Activated naive CD8-positive, alpha-beta T cell treated with anti-CD3 and anti-CD28 coated beads, Interleukin-2, amount 10 ng/mL, durations not matched to agents 7 days and 5 days (primary cell): ENCODE data around the gene RAB13. TPM values are rescaled to one million over a fixed set of nuclear protein-coding genes. Genes with fewer than 3 reads are reported as not detected.
A peak's percentile ranks its signal among the peaks of the same experiment; 100 is the strongest.

Experiments
- ATAC-seq: fragments of 150-1000 bp; cut with Tn5 transposase; one replicate; pipeline ENCODE4 v1.10.0; 2021; ENCODE audit warnings: low read depth, moderate library complexity
- POLR2A ChIA-PET: fragments of 350-600 bp; sonication (Branson Sonifier 250); formaldehyde crosslinking; loops from one replicate; lab custom pipeline; 2021; ENCODE audit warnings: antibody characterized with exemption; lab: Charles Lee
- DNase-seq: peaks from one replicate; pipeline ENCODE4 v3.0.0; 2021
- H3K27ac Mint-ChIP-seq: one replicate; pipeline ENCODE4 v1.8.0; 2022; ENCODE audit warnings: mild to moderate bottlenecking, mixed read lengths
- H3K27me3 Mint-ChIP-seq: one replicate; pipeline ENCODE4 v1.8.0; 2022; ENCODE audit warnings: mild to moderate bottlenecking, moderate library complexity, mixed read lengths
- H3K36me3 Mint-ChIP-seq: one replicate; pipeline ENCODE4 v1.8.0; 2021; ENCODE audit warnings: mild to moderate bottlenecking, mixed read lengths
- H3K4me1 Mint-ChIP-seq: one replicate; pipeline ENCODE4 v1.8.0; 2021; ENCODE audit warnings: mixed read lengths
- H3K4me3 Mint-ChIP-seq: one replicate; pipeline ENCODE4 v1.8.0; 2022; ENCODE audit warnings: mild to moderate bottlenecking, moderate library complexity, mixed read lengths
- H3K9me3 Mint-ChIP-seq: one replicate; pipeline ENCODE4 v1.8.0; 2021; ENCODE audit warnings: mixed read lengths
- total RNA-seq, 2 experiments: library from RNA; stranded (reverse); gene quantifications; one replicate each; pipeline ENCODE4 v1.2.3, GENCODE V29; 2021

RAB13 gene
- total RNA-seq, 2 experiments from 2014 or later = 7.5 to 8.0 TPM

GRCh38 chr1:153973071-153973470, 13.1 kb downstream of the RAB13 start:
- Mint-ChIP-seq H3K9me3 (no peaks in the 10 kb centered on the region), H3K4me3 (no peak overlapping the region), H3K36me3 (peaks cover 21% of the 10 kb centered on the region), H3K4me1 (peaks cover 50% of the 10 kb centered on the region), H3K27ac (peak overlapping the region; percentile 7), H3K27me3 (no peaks in the 10 kb centered on the region)
- DNase-seq (no peak), ATAC-seq (no peak)
- POLR2A ChIA-PET = interaction anchor here (0.6 to 2.0 kb wide), 3 partner anchors 15 to 326 kb away, joined by 3 to 5 read pairs (median 3); partner anchors contain the start of gene CRTC2

DNA sequence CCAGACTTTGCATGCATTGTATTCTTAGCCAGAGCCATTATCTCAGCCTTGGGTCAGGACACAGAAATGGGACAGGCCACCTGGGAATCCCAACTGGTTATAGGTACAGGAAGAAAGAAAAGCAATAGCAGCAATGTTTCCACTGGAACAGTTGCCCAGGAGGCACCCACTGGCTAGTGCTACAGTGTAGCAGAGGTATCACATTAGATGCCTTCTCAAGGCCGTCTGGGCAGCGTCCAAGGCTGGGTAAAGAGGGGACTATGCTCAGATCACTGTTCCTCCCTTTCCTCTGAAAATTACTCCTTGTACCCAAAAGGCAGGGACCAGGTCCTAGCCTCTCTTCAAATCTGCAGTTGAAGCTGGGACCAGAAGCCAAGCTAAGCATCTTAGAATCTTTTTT, 15.8 kb downstream of the RAB13 start:
- no peak overlapping the region for H3K27ac Mint-ChIP-seq
- DNase-seq (no peak), ATAC-seq (no peak)
- H3K4me3 Mint-ChIP-seq = no peak overlapping the region
- H3K27me3 Mint-ChIP-seq = no peaks in the 10 kb centered on the region
- H3K36me3 Mint-ChIP-seq = peaks cover 13% of the 10 kb centered on the region
- POLR2A ChIA-PET = interaction anchor here (0.6 kb wide), 2 partner anchors 184 to 195 kb away, joined by 3 to 4 read pairs; partner anchors contain the start of gene SLC27A3
- peaks cover 56% of the 10 kb centered on the region for H3K4me1 Mint-ChIP-seq
- H3K9me3 Mint-ChIP-seq = no peaks in the 10 kb centered on the region

DNA sequence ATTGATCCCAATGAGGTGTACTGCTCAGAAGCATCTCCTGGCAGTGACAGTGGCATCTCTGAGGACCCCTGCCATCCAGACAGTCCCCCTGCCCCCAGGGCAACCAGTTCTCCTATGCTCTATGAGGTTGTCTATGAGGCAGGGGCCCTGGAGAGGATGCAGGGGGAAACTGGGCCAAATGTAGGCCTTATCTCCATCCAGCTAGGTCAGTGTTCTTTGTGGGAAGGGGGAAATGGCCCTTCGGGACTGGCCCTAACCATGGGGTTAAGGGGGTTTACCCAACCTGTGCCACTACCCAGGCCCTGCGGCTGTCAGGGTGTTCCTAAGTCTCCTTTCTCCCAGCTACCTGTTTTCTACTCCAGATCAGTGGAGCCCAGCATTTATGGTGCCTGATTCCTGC, 17.2 kb downstream of the RAB13 start:
- ATAC-seq (no peak), DNase-seq (no peak)
- Mint-ChIP-seq H3K27me3 (no peaks in the 10 kb centered on the region), H3K4me1 (peaks cover 51% of the 10 kb centered on the region), H3K9me3 (no peaks in the 10 kb centered on the region), H3K4me3 (peak overlapping the region; percentile 28), H3K27ac (no peak overlapping the region), H3K36me3 (peaks cover 9% of the 10 kb centered on the region)
- POLR2A ChIA-PET = interaction anchor here (1.3 to 4.1 kb wide), 5 partner anchors 8 to 46 kb away, joined by 3 to 100 read pairs (median 29); partner anchors contain the start of genes DENND4B, GATAD2B, JTB and RAB13

GRCh38 chr1:153968408-153968807, 17.7 kb downstream of the RAB13 start:
- DNase-seq = no peak
- H3K27ac Mint-ChIP-seq = peak overlapping the region; percentile 95
- POLR2A ChIA-PET = interaction anchor here (1.2 to 4.1 kb wide), 8 partner anchors 9 to 193 kb away, joined by 3 to 100 read pairs (median 27); partner anchors contain the start of genes DENND4B, GATAD2B, JTB and RAB13
- no peaks in the 10 kb centered on the region for H3K9me3 Mint-ChIP-seq
- peak overlapping the region; percentile 96 for H3K4me3 Mint-ChIP-seq
- ATAC-seq = no peak
- peaks cover 52% of the 10 kb centered on the region for H3K4me1 Mint-ChIP-seq
- H3K36me3 Mint-ChIP-seq = peaks cover 5% of the 10 kb centered on the region
- H3K27me3 Mint-ChIP-seq = no peaks in the 10 kb centered on the region

- no peak for ATAC-seq
- peak overlapping the region; percentile 96 for H3K4me3 Mint-ChIP-seq
- no peaks in the 10 kb centered on the region for H3K9me3 Mint-ChIP-seq
- peaks cover 50% of the 10 kb centered on the region for H3K4me1 Mint-ChIP-seq
- no peak for DNase-seq
- POLR2A ChIA-PET = interaction anchor here (0.7 to 4.1 kb wide), 16 partner anchors 9 to 452 kb away, joined by 3 to 100 read pairs (median 6); partner anchors contain the start of genes CHTOP, CRTC2, DENND4B and GATAD2B
- peaks cover 3% of the 10 kb centered on the region for H3K36me3 Mint-ChIP-seq
- no peaks in the 10 kb centered on the region for H3K27me3 Mint-ChIP-seq
- H3K27ac Mint-ChIP-seq = peak overlapping the region; percentile 95
Observed at GRCh38 chr1:153968000-153968363, 18.2 kb downstream of the RAB13 start.

GRCh38 chr1:153967107-153967999, 18.8 kb downstream of the RAB13 start, which contains the start of gene CREB3L4:
CREB3L4 (plus strand) TSS chr1:153967902; CDS start chr1:153968526, 624 bp downstream.
- peak within 1 kb of the TSS; percentile 96 for H3K4me3 Mint-ChIP-seq
- H3K27ac Mint-ChIP-seq = peak within 1 kb of the TSS; percentile 95
- H3K27me3 Mint-ChIP-seq = no peaks in the 10 kb centered on the region
- no peaks in the 10 kb centered on the region for H3K9me3 Mint-ChIP-seq
- peaks cover 3% of the 10 kb centered on the region for H3K36me3 Mint-ChIP-seq
- ATAC-seq (peak; percentile 87), DNase-seq (peak; percentile 80)
- peaks cover 51% of the 10 kb centered on the region for H3K4me1 Mint-ChIP-seq
- POLR2A ChIA-PET = interaction anchor here (0.7 to 4.1 kb wide), 18 partner anchors 9 to 451 kb away, joined by 3 to 100 read pairs (median 4); partner anchors contain the start of genes CHTOP, CRTC2, DENND4B and GATAD2B

DNA sequence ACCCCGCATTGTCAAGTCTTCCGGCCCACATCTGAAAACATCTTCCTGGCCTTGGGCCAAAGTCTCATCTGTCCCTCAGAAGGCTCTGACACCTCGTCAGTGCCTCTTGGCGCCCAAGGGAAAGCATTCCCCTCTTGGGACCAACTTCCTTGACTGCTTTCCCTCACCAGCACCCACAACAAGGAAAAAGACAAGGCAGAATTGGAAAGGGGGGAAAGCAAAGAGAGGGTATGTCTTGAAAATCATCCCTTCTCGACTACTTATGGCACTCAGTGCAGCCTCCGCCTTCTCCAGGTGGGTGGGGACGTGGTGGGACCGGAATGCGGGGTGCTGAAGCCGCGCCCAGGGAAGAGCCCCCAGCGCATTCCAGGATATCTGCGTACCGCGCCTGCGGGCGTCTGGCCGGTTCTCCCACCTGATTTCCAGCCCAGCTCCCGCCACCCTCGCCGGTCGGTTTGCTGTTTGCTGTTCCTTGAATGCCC, 22.2 kb downstream of the RAB13 start:
- Mint-ChIP-seq H3K27ac (peak overlapping the region; percentile 91), H3K9me3 (no peaks in the 10 kb centered on the region), H3K27me3 (no peaks in the 10 kb centered on the region), H3K4me3 (peak overlapping the region; percentile 91), H3K4me1 (peaks cover 51% of the 10 kb centered on the region), H3K36me3 (peaks cover 7% of the 10 kb centered on the region)
- POLR2A ChIA-PET = interaction anchor here (0.6 to 3.2 kb wide), 8 partner anchors 10 to 236 kb away, joined by 3 to 31 read pairs (median 4); partner anchors contain the start of genes INTS3, JTB and RPS27
- ATAC-seq = no peak
- DNase-seq = no peak

DNA sequence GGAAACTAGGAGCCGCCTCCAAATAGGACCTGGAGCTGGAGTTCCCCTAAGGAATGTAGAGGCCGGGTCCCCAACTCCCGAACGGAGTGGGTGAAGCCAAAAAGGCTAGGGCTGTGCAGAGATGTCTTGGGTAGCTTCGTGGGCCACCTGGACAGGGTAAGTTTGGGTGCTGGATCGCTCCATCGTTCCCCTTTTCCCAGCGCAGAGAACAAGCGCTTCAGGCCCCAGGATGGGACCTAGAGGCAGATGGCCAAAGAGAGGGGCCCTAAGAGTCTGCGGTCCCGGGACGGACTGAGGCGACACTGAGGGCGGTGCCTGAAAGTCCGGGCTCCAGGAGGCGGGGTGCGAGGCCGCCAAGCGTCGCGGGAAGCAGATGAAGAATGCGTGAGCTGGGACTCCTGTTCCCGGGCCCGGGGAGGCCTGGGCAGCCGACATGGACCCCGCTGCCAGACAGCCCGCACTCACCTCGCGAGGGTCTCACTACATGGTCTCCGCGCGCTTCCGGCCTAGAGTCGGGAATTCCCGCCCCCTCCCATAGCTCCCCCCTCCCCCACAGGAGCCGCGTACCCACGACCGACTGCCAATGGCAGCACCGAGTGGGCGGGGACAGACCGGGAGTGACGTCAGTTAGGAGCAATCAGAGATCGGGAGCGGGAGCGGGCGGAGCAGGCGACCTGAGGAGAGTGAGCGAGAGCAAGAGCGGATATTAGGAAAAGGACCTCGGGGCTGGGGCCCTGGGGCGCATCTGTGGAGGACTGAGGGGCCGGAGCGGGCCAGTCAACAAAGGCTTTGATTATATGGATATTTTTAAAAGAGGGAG, 22.9 kb downstream of the RAB13 start, which contains the start of gene SLC39A1:
SLC39A1 (minus strand) TSS at position 508 of the 820 bp plus-strand sequence. CDS start 822 bp downstream, outside the sequence.
- Mint-ChIP-seq H3K27ac (peak within 1 kb of the TSS; percentile 91), H3K9me3 (no peaks in the 10 kb centered on the region), H3K4me1 (peaks cover 49% of the 10 kb centered on the region), H3K27me3 (no peaks in the 10 kb centered on the region), H3K36me3 (peaks cover 7% of the 10 kb centered on the region), H3K4me3 (peak within 1 kb of the TSS; percentile 91)
- DNase-seq = peak; percentile 94
- peak; percentile 61 for ATAC-seq
- POLR2A ChIA-PET = interaction anchor here (0.6 to 3.2 kb wide), 14 partner anchors 9 to 235 kb away, joined by 3 to 31 read pairs (median 4); partner anchors contain the start of genes DENND4B, GATAD2B, INTS3 and JTB

DNA sequence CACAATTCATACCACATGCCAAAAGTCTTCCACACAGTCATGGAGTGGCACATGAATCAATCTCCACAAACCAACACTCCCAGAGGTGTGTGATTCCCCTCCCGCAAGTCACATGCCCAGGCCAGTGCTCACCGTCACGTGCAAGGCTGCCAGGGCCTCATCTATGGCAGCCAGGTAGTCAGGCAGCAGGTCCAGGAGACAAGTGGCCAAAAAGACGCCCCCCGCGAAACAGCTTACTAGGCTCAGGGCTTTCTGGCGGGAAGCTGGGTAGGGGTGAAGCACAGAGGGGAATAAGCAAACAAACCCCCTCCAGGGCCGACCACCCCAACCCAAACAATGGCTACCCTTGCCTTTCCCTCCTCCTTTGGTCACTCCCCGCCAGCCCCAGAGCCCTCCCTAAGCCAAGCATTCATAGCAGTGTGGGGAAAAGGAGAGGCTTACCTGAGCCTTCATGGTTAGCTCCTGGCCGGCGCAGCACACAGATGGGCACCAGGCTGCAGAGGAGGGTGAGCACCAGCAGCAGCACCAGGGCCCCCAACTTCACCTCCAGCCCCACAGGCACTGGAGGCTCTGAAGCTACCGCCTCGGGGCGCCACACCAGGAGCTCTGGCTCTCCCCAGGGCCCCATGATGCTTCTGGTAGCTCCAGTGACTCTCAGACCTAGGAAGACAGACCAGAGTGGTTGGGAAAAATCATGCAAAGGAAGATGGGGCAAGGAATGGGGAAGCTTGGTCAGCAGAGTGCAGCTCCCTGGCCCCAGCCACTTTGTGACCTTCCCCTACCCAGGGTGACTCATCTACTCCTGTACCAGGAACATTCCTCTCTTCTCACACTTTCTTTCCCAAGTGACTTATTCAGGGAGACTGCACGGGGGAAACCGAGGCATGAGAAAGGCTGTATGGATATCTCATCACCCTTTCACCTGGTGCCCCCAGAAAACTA, 23.8 kb downstream of the RAB13 start:
- peak overlapping the region; percentile 91 for H3K27ac Mint-ChIP-seq
- no peak for DNase-seq
- H3K9me3 Mint-ChIP-seq = no peaks in the 10 kb centered on the region
- ATAC-seq = no peak
- peak overlapping the region; percentile 91 for H3K4me3 Mint-ChIP-seq
- peaks cover 7% of the 10 kb centered on the region for H3K36me3 Mint-ChIP-seq
- H3K27me3 Mint-ChIP-seq = no peaks in the 10 kb centered on the region
- peaks cover 46% of the 10 kb centered on the region for H3K4me1 Mint-ChIP-seq
- POLR2A ChIA-PET = interaction anchor here (0.6 to 3.2 kb wide), 15 partner anchors 8 to 235 kb away, joined by 3 to 31 read pairs (median 3); partner anchors contain the start of genes DENND4B, GATAD2B, INTS3 and JTB

DNA sequence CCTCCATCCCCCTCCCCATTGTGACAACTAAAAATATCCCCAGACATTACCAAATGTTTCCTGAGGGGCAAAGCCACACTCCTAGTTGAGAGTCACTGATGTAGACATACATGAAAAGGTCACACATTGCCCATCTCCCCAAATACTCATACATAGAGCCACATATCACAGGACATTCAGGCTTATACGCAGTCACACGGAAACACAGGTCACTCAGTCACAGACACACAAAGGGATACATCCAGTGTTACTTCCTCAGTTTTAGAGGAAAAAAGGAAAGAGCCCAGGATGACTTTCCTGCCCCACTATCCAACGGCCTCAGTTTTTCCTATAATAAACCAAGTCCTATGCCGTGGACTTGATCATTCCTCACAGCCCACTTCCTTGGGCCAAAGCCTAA, 24.7 kb downstream of the RAB13 start:
- H3K4me1 Mint-ChIP-seq = peaks cover 49% of the 10 kb centered on the region
- peaks cover 10% of the 10 kb centered on the region for H3K36me3 Mint-ChIP-seq
- no peak for DNase-seq
- no peaks in the 10 kb centered on the region for H3K27me3 Mint-ChIP-seq
- H3K9me3 Mint-ChIP-seq = no peaks in the 10 kb centered on the region
- H3K4me3 Mint-ChIP-seq = no peak overlapping the region
- POLR2A ChIA-PET = interaction anchor here (0.8 to 3.2 kb wide), 2 partner anchors 16 kb away, joined by 3 to 31 read pairs; partner anchors contain the start of gene JTB
- ATAC-seq = no peak
- H3K27ac Mint-ChIP-seq = no peak overlapping the region

- peaks cover 45% of the 10 kb centered on the region for H3K4me1 Mint-ChIP-seq
- H3K36me3 Mint-ChIP-seq = peaks cover 9% of the 10 kb centered on the region
- H3K9me3 Mint-ChIP-seq = no peaks in the 10 kb centered on the region
- peak overlapping the region; percentile 32 for H3K27ac Mint-ChIP-seq
- no peaks in the 10 kb centered on the region for H3K27me3 Mint-ChIP-seq
- ATAC-seq = no peak
- no peak overlapping the region for H3K4me3 Mint-ChIP-seq
- DNase-seq = no peak
- POLR2A ChIA-PET = interaction anchor here (1.1 to 8.1 kb wide), 2 partner anchors 15 to 16 kb away, joined by 3 to 87 read pairs; partner anchors contain the start of gene DENND4B
Observed at GRCh38 chr1:153960206-153960605, 25.9 kb downstream of the RAB13 start.
